Ectodermal cell (in vitro differentiated cells): Measurements from ENCODE around the gene NID1.

Experiments
- H3K27ac ChIP-seq: 2 replicates; pipeline ENCODE4 v1.7.0; 2013; ENCODE audit warnings: mild to moderate bottlenecking, low read depth, low read length; ENCODE audit not compliant: insufficient read depth, poor library complexity, severe bottlenecking
- H3K27me3 ChIP-seq: 2 replicates; pipeline ENCODE4 v1.7.0; 2013; ENCODE audit warnings: mild to moderate bottlenecking, low read length; ENCODE audit not compliant: insufficient read depth, control insufficient read depth, poor library complexity, severe bottlenecking
- H3K36me3 ChIP-seq: one replicate; pipeline ENCODE4 v1.7.0; 2013; ENCODE audit warnings: low read length; ENCODE audit not compliant: control insufficient read depth, insufficient read depth
- H3K4me1 ChIP-seq: one replicate; pipeline ENCODE4 v1.7.0; 2013; ENCODE audit warnings: low read length; ENCODE audit not compliant: control insufficient read depth, insufficient read depth
- H3K4me3 ChIP-seq: 2 replicates; pipeline ENCODE4 v1.7.0; 2013; ENCODE audit warnings: low read depth, low read length, control low read depth; ENCODE audit not compliant: insufficient read depth
- H3K9me3 ChIP-seq: 2 replicates; pipeline ENCODE4 v1.7.0; 2013; ENCODE audit warnings: mild to moderate bottlenecking, low read length, moderate library complexity; ENCODE audit not compliant: control insufficient read depth
- WGBS, 2 experiments: methylation state at CpG; one replicate each; pipeline ENCODE4 v1.1.7; 2013; ENCODE audit warnings: missing lambda C conversion rate in 2 of 2; 5-methylcytosine and 5-hydroxymethylcytosine counted together

Gene NID1

GRCh38 chr1:235998812-235999211, 66.1 kb downstream of the NID1 start:
- no peaks in the 10 kb centered on the region for H3K27me3 ChIP-seq
- H3K27ac ChIP-seq: no peak overlapping the region
- no peaks in the 10 kb centered on the region for H3K4me1 ChIP-seq
- H3K4me3 ChIP-seq: no peak overlapping the region
- WGBS, 2 experiments: 89 to 90% methylated on average over 6 of the region's 6 CpGs
- no peaks in the 10 kb centered on the region for H3K9me3 ChIP-seq
- no peaks in the 10 kb centered on the region for H3K36me3 ChIP-seq

GRCh38 chr1:235997931-235998330, 67.0 kb downstream of the NID1 start:
- H3K27ac ChIP-seq: no peak overlapping the region
- 90 to 94% methylated on average over 5 of the region's 5 CpGs for WGBS, 2 experiments
- no peaks in the 10 kb centered on the region for H3K9me3 ChIP-seq
- no peaks in the 10 kb centered on the region for H3K27me3 ChIP-seq
- H3K4me3 ChIP-seq: no peak overlapping the region
- H3K36me3 ChIP-seq: no peaks in the 10 kb centered on the region
- no peaks in the 10 kb centered on the region for H3K4me1 ChIP-seq

GRCh38 chr1:235997049-235997448, 67.8 kb downstream of the NID1 start:
- WGBS, 2 experiments: 91 to 93% methylated on average over 5 of the region's 5 CpGs
- no peak overlapping the region for H3K4me3 ChIP-seq
- no peaks in the 10 kb centered on the region for H3K4me1 ChIP-seq
- H3K9me3 ChIP-seq: no peaks in the 10 kb centered on the region
- no peak overlapping the region for H3K27ac ChIP-seq
- H3K27me3 ChIP-seq: no peaks in the 10 kb centered on the region
- no peaks in the 10 kb centered on the region for H3K36me3 ChIP-seq

DNA sequence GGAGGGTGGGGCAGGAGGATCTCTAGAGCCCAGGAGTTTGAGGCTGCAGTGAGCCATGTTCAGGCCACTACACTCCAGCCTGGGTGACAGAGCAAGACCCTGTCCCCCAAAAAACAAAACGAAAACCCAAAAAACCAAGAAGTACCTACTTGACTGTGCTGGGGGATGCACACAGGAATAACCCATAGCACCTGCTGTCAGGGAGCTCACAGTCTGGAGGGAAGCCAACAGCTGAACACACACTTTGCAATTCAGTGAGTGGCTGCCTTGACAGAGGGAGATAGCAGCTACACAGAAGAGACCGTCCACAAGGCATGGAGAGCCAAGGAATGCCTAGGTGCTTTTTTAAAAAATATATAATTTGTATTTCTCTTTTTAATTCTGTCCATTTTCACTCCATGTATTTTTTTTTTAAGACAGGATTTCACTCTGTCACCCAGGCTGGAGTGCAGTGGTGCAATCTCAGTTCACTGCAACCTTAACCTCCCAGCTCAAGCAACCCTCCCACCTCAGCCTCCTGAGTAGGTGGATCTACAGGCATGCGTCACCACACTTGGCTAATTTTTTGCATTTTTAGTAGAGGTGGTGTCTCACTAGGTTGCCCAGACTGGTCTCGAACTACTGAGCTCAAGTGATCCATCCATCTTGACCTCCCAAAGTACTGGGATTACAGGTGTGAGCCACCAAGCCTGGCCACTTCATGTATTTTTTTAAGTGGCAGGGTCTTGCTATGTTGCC, 68.7 kb downstream of the NID1 start:
- Histone ChIP-seq H3K27me3 (no peaks in the 10 kb centered on the region), H3K4me1 (no peaks in the 10 kb centered on the region), H3K36me3 (no peaks in the 10 kb centered on the region), H3K9me3 (no peaks in the 10 kb centered on the region), H3K27ac (no peak overlapping the region), H3K4me3 (no peak overlapping the region)
- WGBS, 2 experiments: 87 to 98% methylated on average over 4 of the region's 4 CpGs

DNA sequence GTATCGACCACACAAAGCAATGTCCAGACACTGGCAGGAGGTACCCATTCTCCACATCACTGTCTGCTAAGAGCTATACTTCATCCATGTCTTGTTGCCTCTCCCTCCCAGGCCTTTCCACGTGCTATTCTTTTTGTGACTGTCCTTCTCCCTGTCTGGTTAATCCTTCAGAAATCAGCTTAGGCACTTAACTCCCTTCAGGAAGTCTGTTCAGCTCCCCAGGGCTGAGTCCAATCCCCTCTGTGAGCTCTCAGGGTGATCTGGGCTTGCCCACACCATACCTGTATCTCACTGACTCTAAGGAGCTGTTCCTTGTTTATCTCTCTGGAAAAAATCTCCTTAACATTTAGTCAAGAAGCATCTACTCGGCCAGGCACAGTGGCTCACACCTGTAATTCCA, 69.4 kb downstream of the NID1 start:
- Histone ChIP-seq H3K27ac (no peak overlapping the region), H3K9me3 (no peaks in the 10 kb centered on the region), H3K27me3 (no peaks in the 10 kb centered on the region), H3K4me1 (no peaks in the 10 kb centered on the region), H3K4me3 (no peak overlapping the region), H3K36me3 (no peaks in the 10 kb centered on the region)
- 77 to 82% methylated on average over 3 of the region's 3 CpGs for WGBS, 2 experiments

- Histone ChIP-seq H3K36me3 (no peaks in the 10 kb centered on the region), H3K9me3 (no peaks in the 10 kb centered on the region), H3K27ac (no peak overlapping the region), H3K4me3 (no peak overlapping the region), H3K4me1 (no peaks in the 10 kb centered on the region), H3K27me3 (no peaks in the 10 kb centered on the region)
- WGBS, 2 experiments: 94 to 97% methylated on average over 31 of the region's 31 CpGs
Observed at GRCh38 chr1:235993652-235994051, 71.2 kb downstream of the NID1 start.

DNA sequence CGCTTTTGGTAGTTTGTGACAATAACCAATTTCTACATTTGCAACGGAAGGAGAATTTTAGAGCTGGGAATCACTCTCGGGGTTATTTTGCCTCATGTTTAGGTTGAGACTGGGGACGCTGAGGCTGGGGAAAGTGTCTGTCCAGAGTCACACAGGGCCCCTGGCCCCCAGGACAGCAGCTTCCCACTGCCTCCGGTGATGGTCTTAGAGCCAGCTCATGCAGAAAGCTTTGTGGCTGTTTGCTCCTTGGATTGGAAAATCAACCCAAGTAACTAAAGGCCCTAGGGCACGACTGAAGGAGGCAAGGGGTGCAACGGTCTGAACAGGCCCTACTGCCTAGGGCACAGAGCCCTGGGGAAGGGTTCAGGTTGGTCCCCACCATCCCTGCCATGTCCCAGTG, 72.0 kb downstream of the NID1 start:
- Histone ChIP-seq H3K4me3 (no peak overlapping the region), H3K36me3 (no peaks in the 10 kb centered on the region), H3K27me3 (no peaks in the 10 kb centered on the region), H3K9me3 (no peaks in the 10 kb centered on the region), H3K27ac (no peak overlapping the region), H3K4me1 (no peaks in the 10 kb centered on the region)
- WGBS, 2 experiments: 94 to 95% methylated on average over 7 of the region's 7 CpGs

GRCh38 chr1:235992346-235992745, 72.5 kb downstream of the NID1 start:
- 84 to 85% methylated on average over 13 of the region's 13 CpGs for WGBS, 2 experiments
- H3K4me1 ChIP-seq: no peaks in the 10 kb centered on the region
- H3K4me3 ChIP-seq: no peak overlapping the region
- no peaks in the 10 kb centered on the region for H3K9me3 ChIP-seq
- H3K27me3 ChIP-seq: no peaks in the 10 kb centered on the region
- H3K36me3 ChIP-seq: no peaks in the 10 kb centered on the region
- H3K27ac ChIP-seq: no peak overlapping the region

DNA sequence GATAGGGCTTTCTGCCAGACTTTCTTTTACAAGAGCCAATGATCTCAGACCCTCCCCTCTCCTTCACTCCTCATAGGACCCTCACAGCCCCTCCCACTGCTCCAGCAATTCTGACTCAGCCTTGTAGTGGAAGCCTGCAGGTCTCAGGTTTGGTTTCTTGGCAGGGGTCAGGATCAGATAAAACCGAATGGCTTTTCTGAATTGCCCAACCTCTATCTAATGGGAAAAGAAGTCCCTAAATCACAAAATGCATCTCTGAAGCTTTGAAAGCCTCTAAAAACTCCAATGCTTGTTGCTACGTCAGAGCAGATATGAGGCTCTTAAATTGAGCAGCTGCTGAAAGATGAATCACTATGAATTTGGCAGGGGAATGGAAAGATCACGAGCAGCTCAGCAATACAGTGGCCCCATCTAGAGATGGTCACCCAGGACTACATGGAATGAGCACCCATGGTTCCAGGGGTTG, 74.5 kb downstream of the NID1 start:
- Histone ChIP-seq H3K27ac (no peak overlapping the region), H3K36me3 (no peaks in the 10 kb centered on the region), H3K4me1 (no peaks in the 10 kb centered on the region), H3K4me3 (no peak overlapping the region), H3K9me3 (no peaks in the 10 kb centered on the region), H3K27me3 (no peaks in the 10 kb centered on the region)
- WGBS, 2 experiments: 65% methylated on average over 3 of the region's 3 CpGs

DNA sequence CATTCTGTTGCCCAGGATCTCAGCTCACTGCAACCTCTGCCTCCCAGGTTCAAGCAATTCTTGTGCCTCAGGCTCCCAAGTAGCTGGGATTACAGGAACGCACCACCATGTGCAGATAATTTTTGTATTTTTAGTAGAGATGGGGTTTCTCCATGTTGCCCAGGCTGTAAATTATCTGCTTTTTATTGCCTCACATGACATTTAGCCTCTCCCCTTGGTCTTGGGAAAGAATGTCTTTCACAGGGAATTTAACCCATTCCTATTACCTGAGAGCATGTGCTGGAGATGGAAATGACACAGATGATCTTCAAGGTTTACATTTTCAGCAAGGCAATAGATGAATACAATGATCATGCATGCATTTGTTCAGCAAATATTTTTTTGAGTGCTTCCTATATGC, 75.8 kb downstream of the NID1 start:
- no peaks in the 10 kb centered on the region for H3K36me3 ChIP-seq
- H3K27me3 ChIP-seq: no peaks in the 10 kb centered on the region
- no peak overlapping the region for H3K4me3 ChIP-seq
- H3K27ac ChIP-seq: no peak overlapping the region
- 100% methylated on average over 1 of the region's 1 CpG; no CpG with 5 or more reads in 1 of the 2 experiments for WGBS, 2 experiments
- H3K9me3 ChIP-seq: no peaks in the 10 kb centered on the region
- H3K4me1 ChIP-seq: no peaks in the 10 kb centered on the region
